K562 (cell line): ENCODE data around the gene MYO16. TPM values are rescaled to one million over a fixed set of nuclear protein-coding genes. Genes with fewer than 3 reads are reported as not detected.

Experiments used
- ATAC-seq: fragments of 200-7000 bp; cut with Tn5 transposase; 3 replicates; pipeline ENCODE4 v1.9.1; 2020; ENCODE audit warnings: moderate library complexity
- BruUV-seq: library from RNA; stranded (reverse); fragments of 400-500 nt; replicated peaks from 2 replicates; lab custom pipeline; 2021; lab: Mats Ljungman, UMichigan
- CTCF ChIA-PET: fragments of 300-600 bp; formaldehyde crosslinking; extraction: SDS; loops from one replicate; lab custom pipeline; 2021; ENCODE audit warnings: low intra/inter-chr PET ratio; lab: Yijun Ruan, JAX
- POLR2A ChIA-PET: fragments of 300-600, 350-650 bp; sonication (Branson Sonifier 250); formaldehyde crosslinking; extraction: SDS; loops from one replicate; lab custom pipeline; 2021; ENCODE audit warnings: antibody characterized with exemption, inconsistent platforms; lab: Yijun Ruan, JAX
- DNase-seq, 4 experiments: peaks; one replicate each; pipeline versions ENCODE4 v3.0.0 to v3.0.0-alpha.2; 2011 to 2018; ENCODE audit warnings: low spot score in 3 of 4, mixed read lengths in 3 of 4; ENCODE audit errors: extremely low read depth in 1 of 4
- FAIRE-seq: peaks from 2 replicates; lab custom pipeline; 2011; peaks lifted over from hg19 to GRCh38; lab: Jason Lieb, UNC
- H2AFZ ChIP-seq: 2 replicates; pipeline ENCODE4 v1.6.0; 2011; ENCODE audit warnings: low read depth, low read length, control low read depth, inconsistent platforms
- H3K27ac ChIP-seq: fragments of 200-600 bp; 3 replicates; pipeline ENCODE4 v1.8.0; 2011; ENCODE audit warnings: low read depth, mild to moderate bottlenecking, control low read depth, inconsistent platforms, low read length, moderate library complexity, mixed read lengths; ENCODE audit errors: extremely low read depth
- H3K27me3 ChIP-seq, 2 experiments: fragments of 300-600 bp in 1 of 2; 2 replicates in 1 of 2; 3 replicates in 1 of 2; pipeline versions ENCODE4 v1.6.0 to v1.8.0; 2011; ENCODE audit warnings: inconsistent platforms in 2 of 2, low read length in 2 of 2, mild to moderate bottlenecking in 1 of 2, mixed read lengths in 1 of 2, moderate library complexity in 1 of 2; ENCODE audit not compliant: control insufficient read depth in 2 of 2, insufficient read depth in 2 of 2
- H3K36me3 ChIP-seq: fragments of 300-600 bp; 3 replicates; pipeline ENCODE4 v1.8.0; 2011; ENCODE audit warnings: mild to moderate bottlenecking, low read length, inconsistent platforms; ENCODE audit not compliant: control insufficient read depth, insufficient read depth
- H3K4me1 ChIP-seq, 2 experiments: fragments of 200-600 bp in 1 of 2; replicated peaks in 1 of 2; 2 replicates in 1 of 2; 3 replicates in 1 of 2; pipeline versions ENCODE4 v1.5.1 to v1.8.0; 2011; ENCODE audit warnings: inconsistent platforms in 2 of 2, low read length in 2 of 2, mild to moderate bottlenecking in 1 of 2, mixed read lengths in 1 of 2, moderate library complexity in 1 of 2; ENCODE audit not compliant: control insufficient read depth in 2 of 2, insufficient read depth in 2 of 2
- H3K4me2 ChIP-seq: 2 replicates; pipeline ENCODE4 v1.6.1; 2011; ENCODE audit warnings: low read length, control low read depth, inconsistent platforms, mixed read lengths; ENCODE audit not compliant: insufficient read depth
- H3K4me3 ChIP-seq: fragments of 200-600 bp; sonication (generic), shearing (Covaris generic); 2 replicates; pipeline ENCODE4 v1.5.1; 2016; ENCODE audit warnings: control low read depth, inconsistent platforms
- H3K79me2 ChIP-seq: fragments of 200-600 bp; 3 replicates; pipeline ENCODE4 v1.8.0; 2011; ENCODE audit warnings: low read length, inconsistent platforms; ENCODE audit not compliant: control insufficient read depth, insufficient read depth
- H3K9ac ChIP-seq, 2 experiments: 2 replicates each; pipeline versions ENCODE4 v1.6.0 to v1.6.1; 2011; ENCODE audit warnings: low read depth in 2 of 2, low read length in 2 of 2, control low read depth in 1 of 2, inconsistent platforms in 1 of 2, mild to moderate bottlenecking in 1 of 2, mixed read lengths in 1 of 2; ENCODE audit not compliant: insufficient read depth in 1 of 2
- H3K9me1 ChIP-seq: one replicate; pipeline ENCODE4 v1.6.0; 2011; ENCODE audit warnings: inconsistent platforms, mild to moderate bottlenecking, low read length, moderate library complexity; ENCODE audit not compliant: control insufficient read depth, insufficient read depth
- H3K9me3 ChIP-seq: replicated peaks from 2 replicates; pipeline ENCODE4 v1.5.1; 2011; ENCODE audit warnings: low read depth, low read length, inconsistent platforms; ENCODE audit not compliant: control insufficient read depth, insufficient read depth
- H4K20me1 ChIP-seq: replicated peaks from 2 replicates; pipeline ENCODE4 v1.6.1; 2011; ENCODE audit warnings: low read length, inconsistent platforms, mixed read lengths; ENCODE audit not compliant: control insufficient read depth, insufficient read depth
- ATF7 ChIP-seq: fragments of 450-650 bp; IDR thresholded peaks from 2 replicates; pipeline ENCODE4 v1.7.1; 2014; ENCODE audit warnings: mild to moderate bottlenecking, moderate library complexity
- CBFA2T3 ChIP-seq: fragments of 450-650 bp; IDR thresholded peaks from 2 replicates; pipeline ENCODE4 v1.6.1; 2017
- CBFB ChIP-seq: sonication (generic); formaldehyde crosslinking; IDR thresholded peaks from 2 replicates; pipeline ENCODE4 v1.4.0; 2020; ENCODE audit warnings: mild to moderate bottlenecking, missing genetic modification reagents
- CHD1 ChIP-seq: fragments of 200-600 bp; sonication (generic); IDR thresholded peaks from one replicate; pipeline ENCODE4 v1.6.1; 2012; ENCODE audit warnings: mild to moderate bottlenecking, moderate library complexity, low read length, inconsistent platforms
- HNRNPL ChIP-seq: fragments of 200-400 bp; formaldehyde crosslinking; IDR thresholded peaks from 2 replicates; pipeline ENCODE4 v1.6.1; 2017; ENCODE audit warnings: low read depth, mild to moderate bottlenecking, low read length
- MAZ ChIP-seq, 2 experiments: fragments of 450-650 bp in 1 of 2; sonication (generic) in 1 of 2; formaldehyde crosslinking; IDR thresholded peaks in 1 of 2; conservative IDR thresholded peaks in 1 of 2; 2 replicates each; pipeline versions ENCODE4 v1.4.0 to v1.5.0; 2020; ENCODE audit warnings: mild to moderate bottlenecking in 1 of 2, missing genetic modification reagents in 1 of 2
- SMARCB1 ChIP-seq: IDR thresholded peaks from 2 replicates; pipeline ENCODE4 v1.6.1; 2011; ENCODE audit warnings: improper control_type of control experiment, low read depth; ENCODE audit not compliant: insufficient read length
- TAL1 ChIP-seq: fragments of 450-650 bp; IDR thresholded peaks from 2 replicates; pipeline ENCODE4 v1.6.1; 2016; ENCODE audit warnings: mild to moderate bottlenecking
- ZBTB7A ChIP-seq: IDR thresholded peaks from 2 replicates; pipeline ENCODE4 v1.6.1; 2011; ENCODE audit warnings: low read depth, mild to moderate bottlenecking, low read length, moderate library complexity, borderline replicate concordance; ENCODE audit not compliant: control insufficient read depth
- ZNF324 ChIP-seq: fragments of 250-450 bp; sonication (Bioruptor Pico); IDR thresholded peaks from 2 replicates; pipeline ENCODE4 v1.4.0; 2020; ENCODE audit warnings: mild to moderate bottlenecking
- ZNF561 ChIP-seq: fragments of 450-650 bp; formaldehyde crosslinking; conservative IDR thresholded peaks from 2 replicates; pipeline ENCODE4 v1.4.0; 2020; ENCODE audit warnings: mild to moderate bottlenecking, moderate library complexity
- ZNF584 ChIP-seq: fragments of 200-800 bp; sonication (Bioruptor generic); IDR thresholded peaks from 2 replicates; pipeline ENCODE4 v1.6.1; 2016; ENCODE audit warnings: low read depth, mild to moderate bottlenecking, missing genetic modification characterization, missing compliant biosample characterization
- ZNF586 ChIP-seq: fragments of 450-650 bp; formaldehyde crosslinking; conservative IDR thresholded peaks from 2 replicates; pipeline ENCODE4 v1.4.0; 2020; ENCODE audit warnings: mild to moderate bottlenecking, moderate library complexity
- WGBS: fragments of 100-300 bp; shearing (Covaris generic); methylation state at CpG from one replicate; pipeline ENCODE4 v1.1.6; 2016; ENCODE audit warnings: low coverage, mixed read lengths; ENCODE audit not compliant: insufficient coverage; ENCODE audit errors: missing lambda C conversion rate; 5-methylcytosine and 5-hydroxymethylcytosine counted together
- in situ Hi-C: fragments of 300-500 bp; cut with MboI; formaldehyde crosslinking; loops from 4 replicates; pipeline ENCODE4 v1.15.0; 2018; ENCODE audit warnings: inconsistent platforms, mixed read lengths
- intact Hi-C: fragments of 100-400 bp; cut with micrococcal nuclease; formaldehyde crosslinking; loops from 2 replicates; pipeline ENCODE4 v1.14.2; 2022
- polyA plus RNA-seq, 8 experiments: library from polyadenylated mRNA; depleted of rRNA in 4 of 8; stranded (reverse) in 5 of 8; unstranded in 3 of 8; fragments of >200 nt; fragmentation: Nextera tagmentation in 2 of 8; fragmentation: Illumina TruSeq in 1 of 8; extraction: Ambion mirVana in 2 of 8; extraction: Trizol in 1 of 8; gene quantifications; 2 replicates each; pipeline versions ENCODE4 v1.2.1 to v1.2.3, GENCODE V29; 2011 to 2014; ENCODE audit warnings: inconsistent platforms in 1 of 8, missing spikeins in 1 of 8
- total RNA-seq, 7 experiments: library from RNA; depleted of rRNA in 6 of 7; stranded (reverse); fragments of >200 nt in 6 of 7; fragmentation: Illumina TruSeq in 2 of 7; extraction: Trizol in 2 of 7; gene quantifications; 2 replicates each; pipeline versions ENCODE4 v1.2.1 to v1.2.3, GENCODE V29; 2011 to 2021; ENCODE audit warnings: low replicate concordance in 1 of 7
- TF ChIP-seq, protein P1 (sequence below), 3 experiments: IDR thresholded peaks in 2 of 3; conservative IDR thresholded peaks in 1 of 3; 2 replicates each; pipeline ENCODE4 v1.5.1; 2011 to 2012; ENCODE audit warnings: low read length in 3 of 3, mild to moderate bottlenecking in 3 of 3, control low read depth in 2 of 3, improper control_type of control experiment in 1 of 3, inconsistent platforms in 1 of 3, low read depth in 1 of 3, mixed read lengths in 1 of 3, moderate library complexity in 1 of 3; ENCODE audit not compliant: insufficient read depth in 2 of 3
- TF ChIP-seq, protein P2 (sequence below): fragments of 250-450 bp; sonication (Bioruptor Pico); IDR thresholded peaks from 2 replicates; pipeline ENCODE4 v1.5.0; 2020; ENCODE audit warnings: mild to moderate bottlenecking, borderline replicate concordance
- TF ChIP-seq, protein P3 (sequence below): fragments of 250-450 bp; sonication (Bioruptor Pico); IDR thresholded peaks from 2 replicates; pipeline ENCODE4 v1.8.0; 2021; ENCODE audit warnings: moderate library complexity, mild to moderate bottlenecking, inconsistent platforms
- TF ChIP-seq, protein P4 (sequence below), 2 experiments: fragments of 250-450 bp in 1 of 2; fragments of 450-650 bp in 1 of 2; sonication (Bioruptor Pico) in 1 of 2; IDR thresholded peaks; 2 replicates each; pipeline versions ENCODE4 v1.6.1 to v1.8.0; 2016 to 2021; ENCODE audit warnings: mild to moderate bottlenecking in 2 of 2, moderate library complexity in 2 of 2, missing compliant biosample characterization in 1 of 2, missing genetic modification characterization in 1 of 2

The MYO16 gene
- total and polyA plus RNA-seq, 9 of the 15 experiments (the other 6 are each of a cell fraction or from before 2014, with no cell fraction given) = 4.3 to 45.7 (median 12.1) TPM

DNA sequence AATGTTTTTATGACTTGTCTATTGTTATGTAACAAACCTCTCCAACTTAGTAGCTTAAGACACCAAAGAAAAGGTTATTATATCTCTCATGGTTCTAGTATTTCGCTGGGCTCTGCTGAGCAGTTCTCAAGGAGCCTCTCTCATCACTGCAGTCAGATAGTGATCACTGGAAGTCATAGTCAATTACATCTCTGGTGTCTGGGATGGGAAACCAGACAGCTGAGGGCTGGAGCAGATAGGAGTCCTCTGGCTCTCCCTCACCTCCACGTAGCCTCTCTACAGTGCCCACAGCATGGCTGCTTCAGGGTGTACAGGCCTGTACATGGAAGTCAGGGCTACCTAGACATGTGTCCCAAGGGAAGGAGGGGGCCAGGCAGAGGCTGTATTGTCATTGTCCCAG, 507.5 kb downstream of the MYO16 start:
- in situ Hi-C loops = no loop called here

More for the DNA sequence above, 507.5 kb downstream of the MYO16 start:
- ATAC-seq (no peak), DNase-seq (no peak), FAIRE-seq (no peak)
- H3K9me1 ChIP-seq = no peaks in the 10 kb centered on the region
- no peak overlapping the region for H2AFZ ChIP-seq
- H3K4me3 ChIP-seq = no peak overlapping the region
- H3K9ac ChIP-seq = no peak overlapping the region
- H3K9me3 ChIP-seq = no peaks in the 10 kb centered on the region
- H3K27ac ChIP-seq = no peak overlapping the region
- no peaks in the 10 kb centered on the region for H4K20me1 ChIP-seq
- H3K4me1 ChIP-seq = no peaks in the 10 kb centered on the region
- 21% methylated on average over 2 of the region's 2 CpGs for WGBS
- intact Hi-C loops = loop anchor here (10.0 kb wide), 1 partner anchor 172 kb away; no protein-coding TSS in a partner anchor
- ChIA-PET POLR2A (no interaction called here), CTCF (no interaction called here)
- no TSS peak for BruUV-seq
- no peaks in the 10 kb centered on the region for H3K27me3 ChIP-seq
- H3K79me2 ChIP-seq = no peaks in the 10 kb centered on the region
- H3K36me3 ChIP-seq = no peaks in the 10 kb centered on the region
- H3K4me2 ChIP-seq = no peak overlapping the region
- TF ChIP-seq ZNF324 (CRISPR knock-in tag) (no peak), ZNF584 (no peak), ZNF586 (CRISPR knock-in tag) (no peak), CHD1 (no peak), MAZ (CRISPR knock-in tag; conservative IDR thresholded peaks at IDR 0.05 in 1 of 2, IDR thresholded peaks at IDR 0.05 in 1 of 2) (no peak), ATF7 (no peak), SMARCB1 (no peak), ZNF561 (no peak), TAL1 (no peak), CBFA2T3 (no peak), CBFB (CRISPR knock-in tag) (no peak), ZBTB7A (no peak), HNRNPL (no peak)
- TF ChIP-seq, protein P1, sequence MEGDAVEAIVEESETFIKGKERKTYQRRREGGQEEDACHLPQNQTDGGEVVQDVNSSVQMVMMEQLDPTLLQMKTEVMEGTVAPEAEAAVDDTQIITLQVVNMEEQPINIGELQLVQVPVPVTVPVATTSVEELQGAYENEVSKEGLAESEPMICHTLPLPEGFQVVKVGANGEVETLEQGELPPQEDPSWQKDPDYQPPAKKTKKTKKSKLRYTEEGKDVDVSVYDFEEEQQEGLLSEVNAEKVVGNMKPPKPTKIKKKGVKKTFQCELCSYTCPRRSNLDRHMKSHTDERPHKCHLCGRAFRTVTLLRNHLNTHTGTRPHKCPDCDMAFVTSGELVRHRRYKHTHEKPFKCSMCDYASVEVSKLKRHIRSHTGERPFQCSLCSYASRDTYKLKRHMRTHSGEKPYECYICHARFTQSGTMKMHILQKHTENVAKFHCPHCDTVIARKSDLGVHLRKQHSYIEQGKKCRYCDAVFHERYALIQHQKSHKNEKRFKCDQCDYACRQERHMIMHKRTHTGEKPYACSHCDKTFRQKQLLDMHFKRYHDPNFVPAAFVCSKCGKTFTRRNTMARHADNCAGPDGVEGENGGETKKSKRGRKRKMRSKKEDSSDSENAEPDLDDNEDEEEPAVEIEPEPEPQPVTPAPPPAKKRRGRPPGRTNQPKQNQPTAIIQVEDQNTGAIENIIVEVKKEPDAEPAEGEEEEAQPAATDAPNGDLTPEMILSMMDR (IDR thresholded peaks at IDR 0.05 in 2 of 3, conservative IDR thresholded peaks at IDR 0.05 in 1 of 3; ENCODE audit: insufficient read depth in 2 of 3, low read depth in 1 of 3, low read length in 3 of 3) = no peak
- TF ChIP-seq, protein P2, sequence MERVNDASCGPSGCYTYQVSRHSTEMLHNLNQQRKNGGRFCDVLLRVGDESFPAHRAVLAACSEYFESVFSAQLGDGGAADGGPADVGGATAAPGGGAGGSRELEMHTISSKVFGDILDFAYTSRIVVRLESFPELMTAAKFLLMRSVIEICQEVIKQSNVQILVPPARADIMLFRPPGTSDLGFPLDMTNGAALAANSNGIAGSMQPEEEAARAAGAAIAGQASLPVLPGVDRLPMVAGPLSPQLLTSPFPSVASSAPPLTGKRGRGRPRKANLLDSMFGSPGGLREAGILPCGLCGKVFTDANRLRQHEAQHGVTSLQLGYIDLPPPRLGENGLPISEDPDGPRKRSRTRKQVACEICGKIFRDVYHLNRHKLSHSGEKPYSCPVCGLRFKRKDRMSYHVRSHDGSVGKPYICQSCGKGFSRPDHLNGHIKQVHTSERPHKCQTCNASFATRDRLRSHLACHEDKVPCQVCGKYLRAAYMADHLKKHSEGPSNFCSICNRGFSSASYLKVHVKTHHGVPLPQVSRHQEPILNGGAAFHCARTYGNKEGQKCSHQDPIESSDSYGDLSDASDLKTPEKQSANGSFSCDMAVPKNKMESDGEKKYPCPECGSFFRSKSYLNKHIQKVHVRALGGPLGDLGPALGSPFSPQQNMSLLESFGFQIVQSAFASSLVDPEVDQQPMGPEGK (CRISPR knock-in tag) = no peak
- TF ChIP-seq, protein P3, sequence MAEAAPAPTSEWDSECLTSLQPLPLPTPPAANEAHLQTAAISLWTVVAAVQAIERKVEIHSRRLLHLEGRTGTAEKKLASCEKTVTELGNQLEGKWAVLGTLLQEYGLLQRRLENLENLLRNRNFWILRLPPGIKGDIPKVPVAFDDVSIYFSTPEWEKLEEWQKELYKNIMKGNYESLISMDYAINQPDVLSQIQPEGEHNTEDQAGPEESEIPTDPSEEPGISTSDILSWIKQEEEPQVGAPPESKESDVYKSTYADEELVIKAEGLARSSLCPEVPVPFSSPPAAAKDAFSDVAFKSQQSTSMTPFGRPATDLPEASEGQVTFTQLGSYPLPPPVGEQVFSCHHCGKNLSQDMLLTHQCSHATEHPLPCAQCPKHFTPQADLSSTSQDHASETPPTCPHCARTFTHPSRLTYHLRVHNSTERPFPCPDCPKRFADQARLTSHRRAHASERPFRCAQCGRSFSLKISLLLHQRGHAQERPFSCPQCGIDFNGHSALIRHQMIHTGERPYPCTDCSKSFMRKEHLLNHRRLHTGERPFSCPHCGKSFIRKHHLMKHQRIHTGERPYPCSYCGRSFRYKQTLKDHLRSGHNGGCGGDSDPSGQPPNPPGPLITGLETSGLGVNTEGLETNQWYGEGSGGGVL = no peak
- TF ChIP-seq, protein P4, sequence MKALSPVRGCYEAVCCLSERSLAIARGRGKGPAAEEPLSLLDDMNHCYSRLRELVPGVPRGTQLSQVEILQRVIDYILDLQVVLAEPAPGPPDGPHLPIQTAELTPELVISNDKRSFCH (CRISPR knock-in tag; IDR thresholded peaks at IDR 0.05) = no peak
- TF ChIP-seq, protein P4 (tag; IDR thresholded peaks at IDR 0.05) = no peak
